OCI-LY7 (cell line): ENCODE measurements around the gene XAGE3. TPM values are rescaled to one million over a fixed set of nuclear protein-coding genes. Genes with fewer than 3 reads are reported as not detected.
"Not testable (repeated sequence)": the region's sequence is repeated elsewhere in the genome, so short reads cannot be mapped to it uniquely, and the experiment has no call there.

Experiments used
- Bru-seq: library from RNA; stranded (reverse); fragments of 400-500 nt; gene quantifications from one replicate; lab custom pipeline; 2021; lab: Mats Ljungman, UMichigan
- BruChase-seq, 2 experiments: library from RNA; stranded (reverse); fragments of 400-500 nt; gene quantifications; one replicate each; lab custom pipeline; 2021; lab: Mats Ljungman, UMichigan
- BruUV-seq: library from RNA; stranded (reverse); fragments of 400-500 nt; replicated peaks from 2 replicates; lab custom pipeline; 2021; lab: Mats Ljungman, UMichigan
- CTCF ChIA-PET: fragments of 300-600 bp; sonication (Branson Sonifier 250); formaldehyde crosslinking; loops from one replicate; lab custom pipeline; 2022; ENCODE audit warnings: antibody characterized with exemption; ENCODE audit not compliant: unreplicated experiment; lab: Charles Lee
- POLR2A ChIA-PET: fragments of 300-600 bp; sonication (Branson Sonifier 250); formaldehyde crosslinking; loops from one replicate; lab custom pipeline; 2022; ENCODE audit warnings: antibody characterized with exemption; lab: Charles Lee
- DNase-seq: peaks from one replicate; pipeline ENCODE4 v3.0.0-alpha.2; 2015; ENCODE audit warnings: low spot score
- H2AFZ ChIP-seq: fragments of 200-600 bp; sonication (generic), shearing (Covaris generic); 2 replicates; pipeline ENCODE4 v1.6.1; 2014; ENCODE audit warnings: mild to moderate bottlenecking, antibody characterized with exemption, low read length, moderate library complexity
- H3K27ac ChIP-seq: fragments of 200-600 bp; sonication (generic); 2 replicates; pipeline ENCODE4 v1.5.1; 2014; ENCODE audit warnings: mixed run types, low read depth, mild to moderate bottlenecking, moderate library complexity, low read length, inconsistent platforms; ENCODE audit not compliant: poor library complexity, severe bottlenecking
- H3K36me3 ChIP-seq: fragments of 200-600 bp; sonication (generic); 2 replicates; pipeline ENCODE4 v1.6.1; 2014; ENCODE audit warnings: mild to moderate bottlenecking, antibody characterized with exemption, low read length, moderate library complexity, mixed read lengths; ENCODE audit not compliant: insufficient read depth
- H3K4me1 ChIP-seq: fragments of 200-600 bp; sonication (generic); 2 replicates; pipeline ENCODE4 v1.5.1; 2014; ENCODE audit warnings: mild to moderate bottlenecking, low read length; ENCODE audit not compliant: insufficient read depth, poor library complexity, severe bottlenecking
- H3K4me2 ChIP-seq: fragments of 200-600 bp; sonication (generic); 2 replicates; pipeline ENCODE4 v1.6.1; 2014; ENCODE audit warnings: mild to moderate bottlenecking, low read length
- H3K4me3 ChIP-seq: fragments of 200-600 bp; sonication (generic); 2 replicates; pipeline ENCODE4 v1.5.1; 2014; ENCODE audit warnings: mild to moderate bottlenecking, low read depth, low read length; ENCODE audit not compliant: poor library complexity, severe bottlenecking
- H3K79me2 ChIP-seq: fragments of 200-600 bp; sonication (generic); 2 replicates; pipeline ENCODE4 v1.6.1; 2016; ENCODE audit warnings: low read depth, mild to moderate bottlenecking, low read length, moderate library complexity, mixed read lengths; ENCODE audit not compliant: insufficient read depth
- H3K9me2 ChIP-seq: fragments of 200-600 bp; sonication (generic); 2 replicates; pipeline ENCODE4 v1.6.1; 2016; ENCODE audit warnings: mild to moderate bottlenecking, low read length, mixed read lengths; ENCODE audit not compliant: insufficient read depth
- H3K9me3 ChIP-seq: fragments of 200-600 bp; sonication (generic); 2 replicates; pipeline ENCODE4 v1.6.1; 2014; ENCODE audit warnings: mild to moderate bottlenecking, mixed run types, low read length, mixed read lengths
- H4K20me1 ChIP-seq: fragments of 200-600 bp; sonication (generic); 2 replicates; pipeline ENCODE4 v1.6.1; 2014; ENCODE audit warnings: mild to moderate bottlenecking, antibody characterized with exemption, low read length, moderate library complexity, mixed read lengths; ENCODE audit not compliant: insufficient read depth
- EZH2phosphoT487 ChIP-seq: fragments of 200-600 bp; sonication (generic); IDR thresholded peaks from 2 replicates; pipeline ENCODE4 v1.6.1; 2018; ENCODE audit warnings: low read depth, borderline replicate concordance, mild to moderate bottlenecking, mixed run types, antibody characterized with exemption, low read length, moderate library complexity, mixed read lengths
- intact Hi-C: fragments of 100-400 bp; cut with micrococcal nuclease; formaldehyde crosslinking; loops from one replicate; pipeline ENCODE4 v1.10.0; 2022; ENCODE audit not compliant: unreplicated experiment
- long read RNA-seq: library from polyadenylated mRNA; stranded (forward); transcript quantifications from one replicate; pipeline ENCODE4 v2.0.0, GENCODE V29; 2022
- total RNA-seq, 2 experiments: library from RNA; depleted of rRNA in 1 of 2; stranded (reverse); fragments of >200 nt in 1 of 2; shearing (Covaris generic) in 1 of 2; gene quantifications; 2 replicates each; pipeline ENCODE4 v1.2.3, GENCODE V29; 2014 to 2022
- TF ChIP-seq, protein P1 (sequence below): fragments of 200-600 bp; sonication (generic); conservative IDR thresholded peaks from 2 replicates; pipeline ENCODE4 v1.5.1; 2014; ENCODE audit warnings: mild to moderate bottlenecking, antibody characterized with exemption, low read length, moderate library complexity, mixed read lengths

XAGE3 gene, protein sequence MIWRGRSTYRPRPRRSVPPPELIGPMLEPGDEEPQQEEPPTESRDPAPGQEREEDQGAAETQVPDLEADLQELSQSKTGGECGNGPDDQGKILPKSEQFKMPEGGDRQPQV
- total RNA-seq (2014; rRNA removed; shearing (Covaris generic)) (not detected in 2 replicates), total RNA-seq (2022) (not detected in 2 replicates), Bru-seq, nascent RNA (not detected), BruChase-seq, experiment 1, labeled RNA remaining after a 6-hour chase (not detected), BruChase-seq, experiment 2, labeled RNA remaining after a 2-hour chase (not detected)
- long read RNA-seq, result 0 reads

DNA sequence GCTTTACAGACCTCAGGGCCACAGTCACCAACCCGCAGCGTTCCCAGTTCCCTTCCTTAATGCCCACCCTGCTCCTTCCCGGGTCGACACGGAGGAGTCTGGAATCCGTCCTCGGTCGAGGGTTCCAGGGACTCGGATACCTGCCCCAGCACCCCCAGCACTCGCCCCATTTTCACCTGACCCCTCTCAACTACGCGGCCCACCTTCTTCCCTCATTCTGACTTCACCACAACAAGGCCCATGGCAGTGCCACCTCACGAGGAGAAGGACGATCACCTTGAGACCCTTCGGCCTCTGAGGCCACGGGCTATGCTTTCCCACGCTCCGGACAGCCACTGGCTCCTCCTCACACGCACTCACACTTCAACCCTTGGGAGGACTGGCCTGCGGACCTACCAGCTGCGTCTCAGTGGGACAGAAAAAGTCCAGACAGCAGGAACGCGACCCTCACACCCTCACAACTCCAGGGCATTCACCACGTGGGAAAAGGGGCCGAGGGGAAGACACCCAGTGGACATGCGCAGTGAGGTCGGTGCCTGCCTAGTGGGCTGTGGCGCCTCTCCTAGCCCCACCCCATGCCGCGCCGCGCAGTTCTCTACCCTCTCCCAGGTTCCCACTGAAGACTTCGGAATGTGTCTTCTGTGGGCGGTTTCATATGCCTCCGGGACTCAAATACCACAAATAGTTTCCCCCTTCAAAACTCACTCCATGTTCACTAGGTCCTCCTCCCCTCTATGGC, at the start of gene XAGE3:
TSS of gene XAGE3 (minus strand) at position 474 of the 739 bp plus-strand sequence. CDS start 950 bp downstream, outside the sequence.
- no peak for TF ChIP-seq EZH2phosphoT487
- TF ChIP-seq, protein P1, sequence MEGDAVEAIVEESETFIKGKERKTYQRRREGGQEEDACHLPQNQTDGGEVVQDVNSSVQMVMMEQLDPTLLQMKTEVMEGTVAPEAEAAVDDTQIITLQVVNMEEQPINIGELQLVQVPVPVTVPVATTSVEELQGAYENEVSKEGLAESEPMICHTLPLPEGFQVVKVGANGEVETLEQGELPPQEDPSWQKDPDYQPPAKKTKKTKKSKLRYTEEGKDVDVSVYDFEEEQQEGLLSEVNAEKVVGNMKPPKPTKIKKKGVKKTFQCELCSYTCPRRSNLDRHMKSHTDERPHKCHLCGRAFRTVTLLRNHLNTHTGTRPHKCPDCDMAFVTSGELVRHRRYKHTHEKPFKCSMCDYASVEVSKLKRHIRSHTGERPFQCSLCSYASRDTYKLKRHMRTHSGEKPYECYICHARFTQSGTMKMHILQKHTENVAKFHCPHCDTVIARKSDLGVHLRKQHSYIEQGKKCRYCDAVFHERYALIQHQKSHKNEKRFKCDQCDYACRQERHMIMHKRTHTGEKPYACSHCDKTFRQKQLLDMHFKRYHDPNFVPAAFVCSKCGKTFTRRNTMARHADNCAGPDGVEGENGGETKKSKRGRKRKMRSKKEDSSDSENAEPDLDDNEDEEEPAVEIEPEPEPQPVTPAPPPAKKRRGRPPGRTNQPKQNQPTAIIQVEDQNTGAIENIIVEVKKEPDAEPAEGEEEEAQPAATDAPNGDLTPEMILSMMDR, result no peak
- Histone ChIP-seq H3K4me1 (no peaks in the 10 kb centered on the region), H2AFZ (no peak within 1 kb of the TSS), H3K9me3 (no peaks in the 10 kb centered on the region), H3K27ac (no peak within 1 kb of the TSS), H3K9me2 (no peaks in the 10 kb centered on the region), H4K20me1 (no peaks in the 10 kb centered on the region), H3K79me2 (no peaks in the 10 kb centered on the region), H3K36me3 (no peaks in the 10 kb centered on the region), H3K4me2 (no peak within 1 kb of the TSS), H3K4me3 (no peak within 1 kb of the TSS)
- CTCF ChIA-PET, result no interaction called here
- DNase-seq, result no peak
- intact Hi-C loops, result no loop called here
- POLR2A ChIA-PET, result no interaction called here
- no TSS peak for BruUV-seq

DNA sequence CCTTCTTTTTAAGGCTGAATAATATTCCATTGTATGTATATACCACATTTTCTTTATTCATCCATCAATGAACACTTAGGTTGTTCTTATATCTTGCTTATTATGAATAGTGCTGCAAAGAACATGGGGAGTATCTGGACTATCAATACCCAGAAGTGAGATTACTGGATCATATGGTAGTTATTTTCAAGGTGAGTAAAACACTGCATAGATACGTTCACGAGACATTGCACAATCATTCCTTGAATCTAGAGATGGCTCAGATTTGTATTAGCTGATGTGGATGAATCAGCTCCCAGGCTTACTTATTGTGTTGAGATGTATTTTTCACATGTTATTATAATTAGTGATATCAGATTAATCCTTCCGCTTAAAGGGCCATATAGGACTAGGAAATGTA, 46.8 kb upstream of the XAGE3 start:
- H3K27ac ChIP-seq, H3K9me3 ChIP-seq, H3K79me2 ChIP-seq, DNase-seq, POLR2A ChIA-PET, H3K4me1 ChIP-seq, H4K20me1 ChIP-seq, CTCF ChIA-PET, H2AFZ ChIP-seq, H3K4me2 ChIP-seq, BruUV-seq, H3K9me2 ChIP-seq, intact Hi-C loops, H3K36me3 ChIP-seq, H3K4me3 ChIP-seq: not testable (repeated sequence)

DNA sequence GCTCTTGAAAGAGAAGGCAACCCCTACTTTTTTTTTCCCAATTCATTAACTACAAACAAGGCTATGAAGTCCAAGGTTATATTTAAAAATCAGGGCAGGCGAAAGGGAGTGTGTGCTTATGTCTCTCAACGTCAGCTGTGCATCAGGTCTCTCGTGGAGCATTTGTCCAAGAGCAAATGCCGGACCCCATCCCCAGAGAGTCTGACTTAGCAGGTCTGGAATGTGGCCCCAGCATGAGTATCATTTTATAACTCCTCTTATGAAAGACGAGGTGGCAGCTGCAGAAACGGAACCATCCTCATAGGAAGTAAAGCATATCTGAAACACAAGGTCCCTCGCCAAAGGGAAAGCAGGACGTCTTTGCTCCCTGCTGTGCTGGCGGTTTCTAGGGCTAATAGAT, 45.8 kb upstream of the XAGE3 start:
- BruUV-seq, H2AFZ ChIP-seq, H3K4me1 ChIP-seq, H3K9me2 ChIP-seq, H3K9me3 ChIP-seq, H3K4me3 ChIP-seq, CTCF ChIA-PET, H3K27ac ChIP-seq, intact Hi-C loops, H3K79me2 ChIP-seq, H3K4me2 ChIP-seq, H4K20me1 ChIP-seq, DNase-seq, POLR2A ChIA-PET, H3K36me3 ChIP-seq: not testable (repeated sequence)

DNA sequence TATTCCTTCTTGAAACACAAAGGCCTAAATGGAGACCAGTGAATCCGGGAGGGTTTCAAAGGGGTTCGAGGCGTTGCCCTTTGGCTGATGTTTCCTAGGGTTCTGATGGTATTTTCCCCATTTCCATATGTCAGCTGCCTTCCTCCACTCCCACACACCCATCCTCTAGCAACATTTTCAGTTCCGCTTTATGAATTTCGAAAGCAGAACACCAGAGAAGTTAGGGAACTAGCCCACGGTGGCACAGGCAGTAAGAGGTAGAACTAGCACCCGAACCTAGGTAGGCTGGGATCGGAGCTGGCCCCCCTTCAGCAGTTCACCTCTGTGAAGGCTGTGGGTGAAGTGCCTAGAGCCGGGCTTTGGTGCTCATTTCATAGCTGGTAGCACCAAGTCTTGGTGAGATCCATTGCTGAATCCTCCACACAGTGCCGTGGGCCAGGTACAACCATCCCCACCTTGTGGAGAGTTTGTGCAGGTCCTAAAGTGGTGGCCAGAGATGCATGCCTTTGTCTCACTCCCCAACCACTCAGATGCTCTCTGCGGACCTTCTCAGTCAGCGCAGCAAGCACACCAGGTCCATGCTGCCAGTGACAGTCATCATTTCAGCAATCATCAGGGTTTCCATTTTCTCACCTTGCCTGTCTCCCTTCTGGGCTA, 41.6 kb upstream of the XAGE3 start:
- CTCF ChIA-PET, intact Hi-C loops, BruUV-seq: not testable (repeated sequence)

DNA sequence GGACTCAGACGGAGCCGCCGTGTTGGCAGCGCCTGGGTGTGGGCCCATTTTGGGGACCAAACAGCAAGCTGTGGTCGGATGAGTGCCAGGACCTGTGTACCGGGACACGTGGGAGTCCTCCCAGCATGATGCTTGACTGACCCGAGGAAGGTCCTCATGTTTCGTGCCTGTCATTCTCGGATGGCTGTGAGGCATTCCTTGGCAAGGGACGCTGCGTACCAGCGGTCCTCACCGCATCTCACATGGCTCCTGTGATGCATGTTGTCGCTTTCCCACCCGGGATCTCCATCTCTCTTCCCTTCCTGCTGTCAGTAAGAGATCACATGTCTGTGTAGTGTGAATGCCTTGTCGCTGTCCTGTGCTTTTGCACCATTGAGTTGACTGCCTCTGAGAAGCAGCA, 40.0 kb upstream of the XAGE3 start:
- H3K79me2 ChIP-seq, H3K9me2 ChIP-seq, intact Hi-C loops, H3K4me3 ChIP-seq, H2AFZ ChIP-seq, DNase-seq, H3K9me3 ChIP-seq, H3K27ac ChIP-seq, H3K36me3 ChIP-seq, POLR2A ChIA-PET, H3K4me1 ChIP-seq, BruUV-seq, CTCF ChIA-PET, H4K20me1 ChIP-seq, H3K4me2 ChIP-seq: not testable (repeated sequence)

More for the DNA sequence above, 41.6 kb upstream of the XAGE3 start:
- POLR2A ChIA-PET, H2AFZ ChIP-seq, H3K9me3 ChIP-seq, H3K9me2 ChIP-seq, H3K79me2 ChIP-seq, H3K4me1 ChIP-seq, H3K27ac ChIP-seq, H3K4me3 ChIP-seq, H3K36me3 ChIP-seq, DNase-seq, H4K20me1 ChIP-seq, H3K4me2 ChIP-seq: not testable (repeated sequence)
